Omental fat pad (tissue), 4 donors: ENCODE data around the gene HIPK2. TPM values are rescaled to one million over a fixed set of nuclear protein-coding genes. Genes with fewer than 3 reads are reported as not detected.

ENCODE experiments used
- ATAC-seq: fragments of 150-250 bp; one replicate; pipeline ENCODE4 v1.9.1; 2016; ENCODE audit warnings: mild to moderate bottlenecking, moderate library complexity; ENCODE audit not compliant: low FRiP score
- DNase-seq: peaks from one replicate; pipeline ENCODE4 v3.0.0-alpha.2; 2019; ENCODE audit warnings: low spot score
- total RNA-seq, 4 donors: library from RNA; depleted of rRNA; stranded (reverse); fragments of >200 nt; gene quantifications; one replicate each; pipeline ENCODE4 v1.1.0, GENCODE V29; 2016
- TF ChIP-seq, protein P1 (sequence below), 3 donors: fragments of 450-650 bp; IDR thresholded peaks; one replicate each; pipeline ENCODE4 v1.5.1; 2016 to 2017; ENCODE audit warnings: antibody characterized with exemption in 3 of 3, mild to moderate bottlenecking in 3 of 3, moderate library complexity in 2 of 3

Gene HIPK2
- total RNA-seq, 4 donors from 2014 or later, result 39.6 to 90.3 (median 70.0) TPM

DNA sequence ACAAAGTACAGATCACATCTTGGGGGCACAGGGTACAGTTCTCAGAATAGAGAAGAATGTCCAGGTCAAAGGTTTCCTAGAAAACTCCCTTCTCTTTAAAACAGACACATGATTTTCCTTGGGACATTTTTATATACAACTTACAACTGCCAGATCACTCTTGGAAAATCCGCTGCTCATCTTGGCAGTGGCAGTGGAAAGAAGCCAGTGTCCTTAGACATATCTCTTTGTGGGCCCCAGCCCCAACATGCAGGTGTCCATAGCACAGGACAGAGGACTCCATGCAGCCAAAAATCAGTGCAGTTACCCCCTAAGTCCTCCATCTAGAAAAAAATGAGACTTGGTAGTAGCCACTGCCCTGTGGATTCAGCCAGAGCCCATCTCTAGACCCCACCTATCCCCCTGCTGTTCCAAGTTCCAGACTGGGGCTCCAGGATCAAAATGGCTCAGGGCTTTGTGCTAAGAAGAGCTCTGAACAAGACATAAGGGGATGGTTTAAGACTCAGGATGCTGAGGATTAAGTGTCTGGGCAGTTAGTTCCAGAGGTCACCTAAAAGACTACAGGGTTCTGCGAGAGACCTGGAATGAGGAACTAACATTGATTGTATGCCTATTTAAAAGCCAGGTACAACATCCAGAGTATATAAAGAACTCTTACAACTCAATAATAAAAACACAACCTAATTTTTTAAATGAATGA lies 34.4 kb downstream of the HIPK2 start:
- TF ChIP-seq, protein P1, sequence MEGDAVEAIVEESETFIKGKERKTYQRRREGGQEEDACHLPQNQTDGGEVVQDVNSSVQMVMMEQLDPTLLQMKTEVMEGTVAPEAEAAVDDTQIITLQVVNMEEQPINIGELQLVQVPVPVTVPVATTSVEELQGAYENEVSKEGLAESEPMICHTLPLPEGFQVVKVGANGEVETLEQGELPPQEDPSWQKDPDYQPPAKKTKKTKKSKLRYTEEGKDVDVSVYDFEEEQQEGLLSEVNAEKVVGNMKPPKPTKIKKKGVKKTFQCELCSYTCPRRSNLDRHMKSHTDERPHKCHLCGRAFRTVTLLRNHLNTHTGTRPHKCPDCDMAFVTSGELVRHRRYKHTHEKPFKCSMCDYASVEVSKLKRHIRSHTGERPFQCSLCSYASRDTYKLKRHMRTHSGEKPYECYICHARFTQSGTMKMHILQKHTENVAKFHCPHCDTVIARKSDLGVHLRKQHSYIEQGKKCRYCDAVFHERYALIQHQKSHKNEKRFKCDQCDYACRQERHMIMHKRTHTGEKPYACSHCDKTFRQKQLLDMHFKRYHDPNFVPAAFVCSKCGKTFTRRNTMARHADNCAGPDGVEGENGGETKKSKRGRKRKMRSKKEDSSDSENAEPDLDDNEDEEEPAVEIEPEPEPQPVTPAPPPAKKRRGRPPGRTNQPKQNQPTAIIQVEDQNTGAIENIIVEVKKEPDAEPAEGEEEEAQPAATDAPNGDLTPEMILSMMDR (IDR thresholded peaks at IDR 0.05), result no peak
- no peak for ATAC-seq
- no peak for DNase-seq

DNA sequence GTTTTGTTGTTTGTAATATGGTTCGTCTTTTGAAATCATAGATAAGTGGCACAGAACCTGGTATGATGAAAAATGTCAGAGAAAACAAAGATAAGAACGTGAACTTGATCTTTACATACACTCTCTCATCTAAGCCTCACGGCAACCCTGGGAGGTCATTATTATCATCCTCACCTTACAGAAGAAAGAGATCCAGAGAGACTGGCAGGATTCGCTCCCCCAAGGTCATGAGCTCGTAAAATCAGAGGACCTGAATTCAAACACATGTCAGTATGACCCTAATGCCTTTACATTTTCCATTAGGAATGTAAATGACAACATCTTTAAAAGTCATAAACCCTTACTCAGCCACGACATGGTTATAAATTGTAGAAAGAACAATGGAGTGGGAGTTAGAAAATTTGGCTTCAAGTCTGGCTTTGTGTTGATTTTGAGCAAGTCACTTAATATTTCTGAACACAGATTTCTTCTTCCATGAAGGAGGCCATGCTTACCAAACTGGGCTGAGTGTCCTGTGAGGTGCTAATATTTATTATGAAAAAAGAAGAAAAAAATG lies 35.9 kb downstream of the HIPK2 start:
- TF ChIP-seq, protein P1 (IDR thresholded peaks at IDR 0.05), result no peak
- DNase-seq, result no peak
- no peak for ATAC-seq

DNA sequence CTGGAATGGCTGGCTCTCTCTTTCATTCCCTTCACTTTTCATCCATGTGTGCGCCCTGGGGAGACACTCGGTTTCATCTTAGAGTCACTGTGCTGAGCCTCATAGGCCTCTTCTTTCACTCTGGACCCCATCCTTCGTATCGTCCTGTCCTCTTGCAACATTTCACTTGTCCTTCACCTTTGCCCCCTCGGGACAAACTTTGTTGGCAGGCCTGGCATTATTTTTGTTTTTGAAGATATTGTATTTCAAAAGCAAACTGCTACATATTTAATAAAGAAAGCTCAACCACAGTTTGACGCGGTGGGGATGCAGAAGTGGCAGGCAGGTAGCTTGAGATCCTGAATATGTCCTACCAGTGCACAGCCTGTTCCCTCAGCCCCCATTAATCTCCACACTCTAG lies 36.6 kb downstream of the HIPK2 start:
- TF ChIP-seq, protein P1 (IDR thresholded peaks at IDR 0.05), result no peak
- no peak for ATAC-seq
- DNase-seq, result no peak

DNA sequence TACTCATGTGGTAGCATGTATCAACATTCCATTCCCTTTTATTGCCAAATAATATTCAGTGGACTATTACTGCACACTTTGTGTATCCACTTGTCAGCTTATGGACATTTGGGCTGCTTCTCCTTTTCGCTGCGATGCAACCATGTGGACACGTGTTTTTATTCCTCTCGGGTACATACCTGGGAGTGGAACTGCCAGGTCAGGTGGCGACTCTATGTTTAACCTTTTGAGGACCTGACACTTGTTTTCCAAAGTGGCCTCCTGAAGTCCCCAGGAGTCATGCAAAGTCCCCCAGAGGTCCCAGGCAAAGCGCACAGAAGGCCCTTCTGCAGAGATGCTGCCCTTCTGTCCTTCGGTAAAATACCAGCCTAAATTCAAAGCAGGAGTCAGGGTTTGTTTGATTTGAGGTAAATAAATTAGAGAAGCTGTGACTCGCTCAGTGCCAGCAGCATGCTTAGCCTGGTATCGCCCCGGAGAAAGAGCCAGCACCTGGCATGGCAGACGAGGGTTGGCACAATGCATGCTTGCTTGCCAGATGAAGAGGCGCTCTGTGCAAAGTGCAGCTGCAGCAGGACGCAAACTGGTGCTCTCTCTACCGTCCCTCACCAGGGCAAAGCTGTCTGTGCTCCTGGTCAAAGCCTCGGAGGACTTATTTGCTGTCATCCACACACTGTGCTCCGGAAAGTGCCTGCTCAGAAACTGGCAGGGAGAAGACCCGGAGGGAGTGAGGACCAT lies 37.8 kb downstream of the HIPK2 start:
- no peak for DNase-seq
- TF ChIP-seq, protein P1 (IDR thresholded peaks at IDR 0.05), result no peak
- no peak for ATAC-seq

DNA sequence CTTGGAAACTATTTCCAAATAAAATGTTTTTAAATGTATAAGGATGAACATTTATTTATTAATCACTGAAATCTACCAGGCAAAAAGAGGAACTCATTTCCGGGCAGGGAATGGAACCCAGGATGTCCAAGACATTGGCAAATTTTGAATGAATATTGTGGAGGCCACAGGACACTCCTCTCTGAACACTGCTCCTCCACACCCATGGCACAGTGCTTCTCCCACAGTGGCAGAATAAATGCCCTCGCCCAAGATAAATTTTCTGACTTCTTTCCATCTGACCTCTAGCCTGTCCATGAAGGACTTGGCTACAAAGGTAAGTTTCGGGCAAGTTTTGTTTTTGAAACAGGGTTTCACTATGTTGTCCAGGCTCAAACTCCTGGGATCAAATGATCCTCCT lies 39.0 kb downstream of the HIPK2 start:
- TF ChIP-seq, protein P1 (IDR thresholded peaks at IDR 0.05), result no peak
- ATAC-seq (no peak), DNase-seq (no peak)

DNA sequence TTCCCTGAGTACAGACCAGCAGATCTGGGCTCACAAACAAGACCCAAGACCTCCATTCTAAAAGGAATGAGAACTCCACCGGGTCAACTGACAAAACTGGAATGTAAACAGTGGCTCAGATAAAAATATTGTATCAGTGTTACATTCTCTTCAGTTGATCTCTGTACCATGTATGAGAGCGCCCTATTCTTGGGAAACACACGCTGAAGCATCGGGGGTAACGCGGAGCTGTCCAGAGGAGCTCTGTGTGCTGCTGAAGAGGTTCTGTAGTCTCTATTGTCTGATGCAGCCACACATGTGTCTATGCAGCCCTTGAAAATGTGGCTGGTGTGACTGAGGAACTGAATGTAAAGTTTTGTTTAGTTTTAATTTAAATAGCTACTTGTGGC lies 39.7 kb downstream of the HIPK2 start:
- ATAC-seq (no peak), DNase-seq (no peak)
- TF ChIP-seq, protein P1 (IDR thresholded peaks at IDR 0.05), result no peak
